ENCODE measurements around the gene MEGF11.

DNA sequence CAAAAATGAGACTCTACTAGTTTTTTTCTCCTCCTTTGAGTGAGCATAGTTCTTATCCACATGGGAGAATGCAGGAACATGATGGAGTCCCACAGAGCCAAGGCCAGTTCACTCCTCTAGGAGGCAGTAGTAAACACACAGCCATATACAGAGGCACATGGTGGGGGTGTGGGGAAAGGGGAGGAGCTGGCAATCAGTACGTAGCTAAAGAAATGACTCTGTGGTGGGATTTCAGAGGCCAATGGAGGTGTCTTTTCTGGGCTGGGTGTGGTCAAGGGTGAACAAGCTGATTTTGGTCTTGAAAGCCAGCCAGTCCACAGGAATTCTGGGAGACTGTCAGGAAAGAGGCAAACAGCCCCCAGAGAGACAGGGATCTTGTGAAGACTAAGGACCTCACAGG lies 390.9 kb downstream of the MEGF11 start:
- TF ChIP-seq POLR2A (IDR thresholded peaks at IDR 0.05) (no peak), CTCF (IDR thresholded peaks at IDR 0.05) (no peak)
